ENCODE results near the gene QSOX1. TPM values are rescaled to one million over a fixed set of nuclear protein-coding genes. Genes with fewer than 3 reads are reported as not detected.
"Not testable (repeated sequence)": the region's sequence is repeated elsewhere in the genome, so short reads cannot be mapped to it uniquely, and the experiment has no call there.

Gene QSOX1
- total RNA-seq, 4 donors from 2014 or later = 74.9 to 184 (median 107) TPM

DNA sequence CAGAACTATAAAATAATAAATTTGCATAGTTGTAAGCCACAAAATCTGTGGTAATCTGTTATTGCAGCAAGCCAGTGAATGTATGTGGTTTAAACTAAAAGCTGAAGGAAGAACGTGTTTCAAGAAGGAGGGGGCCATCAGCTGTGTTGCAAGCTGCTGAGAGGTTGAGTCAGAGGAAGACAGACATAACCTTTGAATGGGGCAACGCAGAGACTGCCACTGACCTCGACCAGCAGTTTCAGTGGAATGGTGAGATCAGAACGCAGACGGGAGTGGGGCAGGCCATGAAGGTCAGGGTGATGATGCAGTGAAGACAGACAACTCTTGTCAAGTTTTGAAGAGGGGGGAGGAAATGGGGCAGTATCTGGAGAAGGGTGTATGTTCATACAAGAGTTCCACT is 23.2 kb upstream of the QSOX1 start:
- intact Hi-C loops (cut with DNase I) = no loop called here
- Histone ChIP-seq H3K27me3 (no peaks in the 10 kb centered on the region), H3K27ac (peak overlapping the region in 1 of 4 donors; percentile 36), H3K4me1 (peaks cover 0 to 5% (median 0%) of the 10 kb centered on the region in 3 donors), H3K9me3 (no peaks in the 10 kb centered on the region), H3K36me3 (no peaks in the 10 kb centered on the region), H3K4me3 (no peak overlapping the region)
- TF ChIP-seq, protein P1, sequence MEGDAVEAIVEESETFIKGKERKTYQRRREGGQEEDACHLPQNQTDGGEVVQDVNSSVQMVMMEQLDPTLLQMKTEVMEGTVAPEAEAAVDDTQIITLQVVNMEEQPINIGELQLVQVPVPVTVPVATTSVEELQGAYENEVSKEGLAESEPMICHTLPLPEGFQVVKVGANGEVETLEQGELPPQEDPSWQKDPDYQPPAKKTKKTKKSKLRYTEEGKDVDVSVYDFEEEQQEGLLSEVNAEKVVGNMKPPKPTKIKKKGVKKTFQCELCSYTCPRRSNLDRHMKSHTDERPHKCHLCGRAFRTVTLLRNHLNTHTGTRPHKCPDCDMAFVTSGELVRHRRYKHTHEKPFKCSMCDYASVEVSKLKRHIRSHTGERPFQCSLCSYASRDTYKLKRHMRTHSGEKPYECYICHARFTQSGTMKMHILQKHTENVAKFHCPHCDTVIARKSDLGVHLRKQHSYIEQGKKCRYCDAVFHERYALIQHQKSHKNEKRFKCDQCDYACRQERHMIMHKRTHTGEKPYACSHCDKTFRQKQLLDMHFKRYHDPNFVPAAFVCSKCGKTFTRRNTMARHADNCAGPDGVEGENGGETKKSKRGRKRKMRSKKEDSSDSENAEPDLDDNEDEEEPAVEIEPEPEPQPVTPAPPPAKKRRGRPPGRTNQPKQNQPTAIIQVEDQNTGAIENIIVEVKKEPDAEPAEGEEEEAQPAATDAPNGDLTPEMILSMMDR (IDR thresholded peaks at IDR 0.05) = no peak
- no peak for TF ChIP-seq POLR2A (IDR thresholded peaks at IDR 0.05)
- 49 to 55% methylated on average over 5 of the region's 5 CpGs for WGBS, 2 donors
- DNase-seq = no peak

DNA sequence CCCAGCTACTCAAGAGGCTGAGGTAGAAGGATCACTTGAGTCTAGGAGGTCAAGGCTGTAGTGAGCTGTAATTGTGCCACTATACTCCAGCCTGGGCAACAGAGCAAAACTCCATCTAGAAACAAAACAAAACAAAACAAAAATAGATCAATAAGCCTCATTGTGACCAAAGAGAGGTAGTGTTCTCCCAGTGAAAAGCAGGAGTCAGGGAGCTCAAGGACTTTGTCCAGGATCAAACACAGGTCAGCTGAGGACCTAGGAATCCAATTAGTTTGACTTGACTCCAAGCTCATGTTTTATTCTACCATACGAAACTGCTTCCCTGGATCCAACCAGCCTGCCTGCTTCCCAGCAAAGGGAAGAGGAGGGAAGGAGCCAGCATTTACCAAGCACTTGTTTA is 21.5 kb upstream of the QSOX1 start:
- WGBS, 2 donors = 57 to 82% methylated on average over 1 of the region's 1 CpG
- Histone ChIP-seq H3K4me3 (no peak overlapping the region), H3K9me3 (no peaks in the 10 kb centered on the region), H3K4me1 (peaks cover 0 to 4% (median 0%) of the 10 kb centered on the region in 3 donors), H3K36me3 (no peaks in the 10 kb centered on the region), H3K27me3 (no peaks in the 10 kb centered on the region), H3K27ac (no peak overlapping the region)
- no peak for TF ChIP-seq POLR2A (IDR thresholded peaks at IDR 0.05)
- TF ChIP-seq, protein P1 (IDR thresholded peaks at IDR 0.05) = no peak
- intact Hi-C loops (cut with DNase I) = no loop called here
- DNase-seq = no peak

DNA sequence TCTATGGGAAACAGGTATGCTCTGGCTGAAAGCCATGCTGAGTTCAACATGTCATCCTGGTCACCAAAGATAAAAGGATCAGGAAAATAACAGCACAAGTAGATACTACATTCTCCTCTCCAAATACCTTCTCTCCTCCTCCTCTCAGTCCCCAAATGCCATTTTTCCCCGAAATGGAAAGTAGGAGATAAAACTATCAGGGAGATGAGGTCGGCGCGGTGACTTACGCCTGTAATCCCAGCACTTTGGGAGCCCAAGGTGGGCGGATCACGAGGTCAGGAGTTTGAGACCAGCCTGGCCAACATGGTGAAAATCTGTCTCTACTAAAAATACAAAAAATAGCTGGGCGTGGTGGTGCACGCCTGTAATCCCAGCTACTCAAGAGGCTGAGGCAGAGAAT is 21.0 kb upstream of the QSOX1 start:
- intact Hi-C loops (cut with DNase I); H3K27me3 ChIP-seq: not testable (repeated sequence)
- 79 to 84% methylated on average over 8 to 9 of the region's 9 CpGs for WGBS, 2 donors

GRCh38 chr1:180135535-180135934 is 19.1 kb upstream of the QSOX1 start:
- Histone ChIP-seq H3K27me3 (no peaks in the 10 kb centered on the region), H3K36me3 (no peaks in the 10 kb centered on the region), H3K4me1 (no peaks in the 10 kb centered on the region), H3K27ac (no peak overlapping the region), H3K4me3 (no peak overlapping the region), H3K9me3 (no peaks in the 10 kb centered on the region)
- no peak for DNase-seq
- intact Hi-C loops (cut with DNase I) = no loop called here
- WGBS, 2 donors = 24 to 27% methylated on average over 1 of the region's 1 CpG
- TF ChIP-seq POLR2A (IDR thresholded peaks at IDR 0.05) = no peak

More for the DNA sequence above, 21.0 kb upstream of the QSOX1 start:
- not testable (repeated sequence) for H3K4me1 ChIP-seq, DNase-seq, H3K36me3 ChIP-seq, H3K9me3 ChIP-seq, H3K4me3 ChIP-seq, H3K27ac ChIP-seq

GRCh38 chr1:180136331-180136967 is 18.2 kb upstream of the QSOX1 start:
- no peaks in the 10 kb centered on the region for H3K4me1 ChIP-seq
- DNase-seq = no peak
- no peaks in the 10 kb centered on the region for H3K36me3 ChIP-seq
- no peaks in the 10 kb centered on the region for H3K9me3 ChIP-seq
- H3K4me3 ChIP-seq = no peak overlapping the region
- intact Hi-C loops (cut with DNase I) = no loop called here
- WGBS, 2 donors = 39 to 46% methylated on average over 4 of the region's 4 CpGs
- peak overlapping the region in 2 of 4 donors; percentile 25 to 35 for H3K27ac ChIP-seq
- TF ChIP-seq POLR2A (IDR thresholded peaks at IDR 0.05) = no peak
- TF ChIP-seq, protein P1 (IDR thresholded peaks at IDR 0.05) = no peak
- H3K27me3 ChIP-seq = no peaks in the 10 kb centered on the region

DNA sequence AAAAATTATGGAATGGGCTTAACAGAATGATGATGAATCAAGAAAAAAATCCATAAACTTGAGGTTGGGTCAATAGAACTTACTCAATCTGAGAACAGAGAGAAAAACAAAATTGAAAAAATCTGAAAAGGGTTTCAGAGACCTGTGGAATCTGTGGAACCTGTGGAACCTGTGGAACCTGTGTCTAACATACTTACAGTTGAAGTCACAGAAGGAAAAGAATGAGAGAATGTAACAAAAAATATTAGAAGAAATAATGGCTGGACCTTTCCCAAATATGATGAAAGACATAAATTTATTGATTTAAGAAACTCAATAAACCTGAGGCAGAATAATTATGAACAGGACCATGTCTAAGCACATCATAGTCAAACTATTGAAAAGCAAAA is 17.7 kb upstream of the QSOX1 start:
- TF ChIP-seq, protein P1 (IDR thresholded peaks at IDR 0.05) = no peak
- no peak for TF ChIP-seq POLR2A (IDR thresholded peaks at IDR 0.05)
- Histone ChIP-seq H3K27ac (peak overlapping the region in 1 of 4 donors; percentile 35), H3K36me3 (no peaks in the 10 kb centered on the region), H3K4me1 (no peaks in the 10 kb centered on the region), H3K27me3 (no peaks in the 10 kb centered on the region), H3K4me3 (no peak overlapping the region), H3K9me3 (no peaks in the 10 kb centered on the region)
- no peak for DNase-seq
- intact Hi-C loops (cut with DNase I) = no loop called here
